A673 (cell line): Measurements from ENCODE around the gene CYP11A1.

Experiments
- CTCF ChIP-seq: fragments of 300-800, 200-600 bp; sonication (generic); conservative IDR thresholded peaks from 2 replicates; pipeline ENCODE4 v1.5.1; 2017; ENCODE audit warnings: low read depth, mild to moderate bottlenecking, antibody characterized with exemption, low read length, moderate library complexity, mixed read lengths
- EZH2 ChIP-seq: fragments of 200-600 bp; sonication (generic); IDR thresholded peaks from 2 replicates; pipeline ENCODE4 v1.6.1; 2017; ENCODE audit warnings: borderline replicate concordance, low read depth, mild to moderate bottlenecking, mixed read lengths, antibody characterized with exemption, low read length; ENCODE audit not compliant: poor library complexity, severe bottlenecking

GRCh38 chr15:74415966-74416916, 48.8 kb upstream of the CYP11A1 start:
- TF ChIP-seq CTCF: no peak
- no peak for TF ChIP-seq EZH2
